Esophagus muscularis mucosa (tissue), 3 donors: ENCODE measurements around the gene COX8A.

Experiments used
- POLR2A ChIP-seq: fragments of 450-650 bp; IDR thresholded peaks from one replicate; pipeline ENCODE4 v1.6.1; 2017; ENCODE audit warnings: antibody characterized with exemption, moderate library complexity, mild to moderate bottlenecking, low read depth
- POLR2AphosphoS5 ChIP-seq, 2 donors: sonication (generic); formaldehyde crosslinking; IDR thresholded peaks; one replicate each; pipeline ENCODE4 v1.6.1; 2017; ENCODE audit warnings: antibody characterized with exemption in 2 of 2
- TF ChIP-seq, protein P1 (sequence below), 3 experiments: fragments of 200-600 bp in 2 of 3; fragments of 450-650 bp in 1 of 3; sonication (generic) in 2 of 3; IDR thresholded peaks; one replicate each; pipeline ENCODE4 v1.5.1; 2017 to 2019; ENCODE audit warnings: antibody characterized with exemption in 3 of 3, mild to moderate bottlenecking in 2 of 3, moderate library complexity in 1 of 3

- TF ChIP-seq, protein P1, sequence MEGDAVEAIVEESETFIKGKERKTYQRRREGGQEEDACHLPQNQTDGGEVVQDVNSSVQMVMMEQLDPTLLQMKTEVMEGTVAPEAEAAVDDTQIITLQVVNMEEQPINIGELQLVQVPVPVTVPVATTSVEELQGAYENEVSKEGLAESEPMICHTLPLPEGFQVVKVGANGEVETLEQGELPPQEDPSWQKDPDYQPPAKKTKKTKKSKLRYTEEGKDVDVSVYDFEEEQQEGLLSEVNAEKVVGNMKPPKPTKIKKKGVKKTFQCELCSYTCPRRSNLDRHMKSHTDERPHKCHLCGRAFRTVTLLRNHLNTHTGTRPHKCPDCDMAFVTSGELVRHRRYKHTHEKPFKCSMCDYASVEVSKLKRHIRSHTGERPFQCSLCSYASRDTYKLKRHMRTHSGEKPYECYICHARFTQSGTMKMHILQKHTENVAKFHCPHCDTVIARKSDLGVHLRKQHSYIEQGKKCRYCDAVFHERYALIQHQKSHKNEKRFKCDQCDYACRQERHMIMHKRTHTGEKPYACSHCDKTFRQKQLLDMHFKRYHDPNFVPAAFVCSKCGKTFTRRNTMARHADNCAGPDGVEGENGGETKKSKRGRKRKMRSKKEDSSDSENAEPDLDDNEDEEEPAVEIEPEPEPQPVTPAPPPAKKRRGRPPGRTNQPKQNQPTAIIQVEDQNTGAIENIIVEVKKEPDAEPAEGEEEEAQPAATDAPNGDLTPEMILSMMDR (IDR thresholded peaks at IDR 0.05): no peak
- TF ChIP-seq POLR2AphosphoS5 (IDR thresholded peaks at IDR 0.05) (no peak), POLR2A (no peak)
Measured at GRCh38 chr11:64015510-64015909, 41.1 kb downstream of the COX8A start.
